HEK293T (cell line): ENCODE data around the gene MRFAP1.

Source experiments
- CTCF ChIA-PET: fragments of 350-600 bp; formaldehyde crosslinking; extraction: SDS; loops from one replicate; lab custom pipeline; 2021; ENCODE audit warnings: antibody characterized with exemption, inconsistent platforms; lab: Yijun Ruan, JAX
- POLR2A ChIA-PET: fragments of 350-600 bp; formaldehyde crosslinking; extraction: SDS; loops from one replicate; lab custom pipeline; 2020; ENCODE audit warnings: antibody characterized with exemption, inconsistent platforms; lab: Yijun Ruan, JAX
- DNase-seq: peaks from one replicate; pipeline ENCODE4 v3.0.0; 2012; ENCODE audit warnings: mixed read lengths; ENCODE audit errors: extremely low spot score
- ARNT ChIP-seq: fragments of 450-650 bp; IDR thresholded peaks from 2 replicates; pipeline ENCODE4 v1.6.1; 2017; ENCODE audit warnings: mild to moderate bottlenecking
- BHLHE40 ChIP-seq: fragments of 450-650 bp; IDR thresholded peaks from 2 replicates; pipeline ENCODE4 v1.6.1; 2016; ENCODE audit warnings: mild to moderate bottlenecking, moderate library complexity, borderline replicate concordance
- CTBP1 ChIP-seq: fragments of 450-650 bp; IDR thresholded peaks from 2 replicates; pipeline ENCODE4 v1.6.1; 2016; ENCODE audit warnings: borderline replicate concordance
- ELF4 ChIP-seq: fragments of 450-650 bp; IDR thresholded peaks from 2 replicates; pipeline ENCODE4 v1.6.1; 2017; ENCODE audit warnings: antibody characterized with exemption
- FOXA1 ChIP-seq: fragments of 450-650 bp; IDR thresholded peaks from 2 replicates; pipeline ENCODE4 v1.6.1; 2016; ENCODE audit warnings: mild to moderate bottlenecking
- FOXK2 ChIP-seq: fragments of 450-650 bp; IDR thresholded peaks from 2 replicates; pipeline ENCODE4 v1.6.1; 2016; ENCODE audit warnings: mild to moderate bottlenecking
- FOXM1 ChIP-seq: fragments of 450-650 bp; IDR thresholded peaks from 2 replicates; pipeline ENCODE4 v1.6.1; 2017; ENCODE audit warnings: mild to moderate bottlenecking, borderline replicate concordance
- HDGF ChIP-seq: fragments of 450-650 bp; IDR thresholded peaks from 2 replicates; pipeline ENCODE4 v1.6.1; 2017; ENCODE audit warnings: antibody characterized with exemption, borderline replicate concordance
- L3MBTL2 ChIP-seq: fragments of 450-650 bp; conservative IDR thresholded peaks from 2 replicates; pipeline ENCODE4 v1.6.1; 2016; ENCODE audit warnings: mild to moderate bottlenecking
- LEF1 ChIP-seq: fragments of 450-650 bp; IDR thresholded peaks from 2 replicates; pipeline ENCODE4 v1.6.1; 2017; ENCODE audit warnings: mild to moderate bottlenecking, borderline replicate concordance
- NFRKB ChIP-seq: fragments of 450-650 bp; IDR thresholded peaks from 2 replicates; pipeline ENCODE4 v1.6.1; 2016; ENCODE audit warnings: mild to moderate bottlenecking, moderate library complexity
- SP1 ChIP-seq: fragments of 450-650 bp; IDR thresholded peaks from 2 replicates; pipeline ENCODE4 v1.6.1; 2017
- SUZ12 ChIP-seq: fragments of 450-650 bp; IDR thresholded peaks from 2 replicates; pipeline ENCODE4 v1.6.1; 2016; ENCODE audit warnings: mild to moderate bottlenecking
- TARDBP ChIP-seq: fragments of 450-650 bp; IDR thresholded peaks from 2 replicates; pipeline ENCODE4 v1.6.1; 2016
- ZNF384 ChIP-seq: fragments of 450-650 bp; IDR thresholded peaks from 2 replicates; pipeline ENCODE4 v1.6.1; 2016
- TF ChIP-seq, protein P1 (sequence below): fragments of 450-650 bp; IDR thresholded peaks from 2 replicates; pipeline ENCODE4 v1.6.1; 2016

Gene MRFAP1

DNA sequence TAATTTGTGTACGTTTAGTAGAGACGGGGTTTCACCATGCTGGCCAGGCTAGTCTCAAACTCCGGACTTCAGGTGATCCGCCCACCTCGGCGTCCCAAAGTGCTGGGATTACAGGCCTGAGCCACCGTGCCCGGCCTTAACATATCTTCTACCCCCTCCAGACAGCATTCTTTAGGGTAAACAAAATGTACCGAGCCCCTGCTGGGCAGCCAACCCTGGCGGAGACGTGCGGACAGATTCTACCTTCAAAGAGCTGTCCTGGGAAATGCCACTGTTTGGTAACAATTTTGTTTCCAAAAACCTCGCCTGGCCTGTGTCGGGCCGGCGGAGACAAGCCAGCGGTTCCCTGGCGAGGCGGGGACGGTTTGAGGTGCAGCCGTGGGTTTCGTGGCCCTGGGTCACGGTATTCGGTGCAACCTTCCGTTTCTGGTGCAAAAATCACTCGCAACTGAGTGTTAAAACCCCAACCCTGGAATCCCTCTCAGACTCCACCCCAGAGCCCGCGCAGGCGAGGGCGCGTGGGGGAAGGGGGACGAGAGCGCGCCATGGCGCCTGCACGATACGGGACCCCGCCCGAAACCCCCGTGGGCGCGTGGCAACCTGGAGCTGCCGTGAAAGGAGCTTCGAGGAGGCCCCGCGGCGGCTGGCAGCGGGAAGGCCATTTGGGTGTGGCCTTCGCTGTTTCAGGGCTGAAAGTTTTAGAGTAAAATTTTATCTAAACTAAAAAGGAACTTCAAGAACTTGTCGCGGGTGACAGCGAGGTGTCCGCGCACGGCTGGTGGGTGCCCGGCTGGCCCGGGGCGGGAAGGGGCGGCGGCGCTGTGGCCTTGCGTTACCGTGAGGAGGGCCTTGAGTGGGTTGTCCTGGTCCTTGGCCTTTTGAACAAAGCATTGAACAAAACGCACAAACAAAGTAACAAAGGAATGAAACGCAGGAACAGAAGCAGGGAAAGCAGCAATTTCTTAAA lies 17.0 kb downstream of the MRFAP1 start:
- POLR2A ChIA-PET: interaction anchor here (2.4 to 2.5 kb wide), 2 partner anchors 16 to 17 kb away, joined by 10 to 11 read pairs; partner anchors contain the start of gene MRFAP1
- CTCF ChIA-PET: no interaction called here
- DNase-seq: no peak
- no peak for TF ChIP-seq FOXK2
- TF ChIP-seq HDGF: no peak
- no peak for TF ChIP-seq CTBP1
- TF ChIP-seq SP1: no peak
- TF ChIP-seq SUZ12: no peak
- TF ChIP-seq TARDBP: no peak

DNA sequence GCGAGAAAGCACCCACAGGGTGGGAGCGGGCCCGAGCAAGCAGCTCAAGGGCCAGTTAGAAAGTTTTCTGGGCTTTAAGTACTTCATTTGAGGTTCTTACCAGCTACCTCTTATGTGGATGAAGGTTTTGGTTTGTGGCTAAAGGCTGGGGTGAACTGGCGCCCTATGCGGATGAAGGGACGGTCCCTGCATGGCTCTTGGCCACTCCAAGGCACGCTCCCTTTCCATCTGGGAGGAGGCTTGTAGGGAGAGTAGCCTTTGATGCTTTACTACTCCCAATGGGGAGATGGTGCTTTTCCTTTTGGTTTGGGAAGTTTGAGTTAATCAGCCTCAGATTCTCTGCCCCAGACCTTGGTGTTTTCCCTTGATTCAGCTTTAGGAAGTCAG lies 17.7 kb downstream of the MRFAP1 start:
- TF ChIP-seq L3MBTL2 (no peak), ARNT (no peak), CTBP1 (no peak), SUZ12 (no peak), ELF4 (no peak)
- TF ChIP-seq, protein P1, sequence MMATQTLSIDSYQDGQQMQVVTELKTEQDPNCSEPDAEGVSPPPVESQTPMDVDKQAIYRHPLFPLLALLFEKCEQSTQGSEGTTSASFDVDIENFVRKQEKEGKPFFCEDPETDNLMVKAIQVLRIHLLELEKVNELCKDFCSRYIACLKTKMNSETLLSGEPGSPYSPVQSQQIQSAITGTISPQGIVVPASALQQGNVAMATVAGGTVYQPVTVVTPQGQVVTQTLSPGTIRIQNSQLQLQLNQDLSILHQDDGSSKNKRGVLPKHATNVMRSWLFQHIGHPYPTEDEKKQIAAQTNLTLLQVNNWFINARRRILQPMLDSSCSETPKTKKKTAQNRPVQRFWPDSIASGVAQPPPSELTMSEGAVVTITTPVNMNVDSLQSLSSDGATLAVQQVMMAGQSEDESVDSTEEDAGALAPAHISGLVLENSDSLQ: no peak
- ChIA-PET CTCF (no interaction called here), POLR2A (interaction anchor here (2.4 kb wide), 1 partner anchor 15 kb away, joined by 11 read pairs; a partner anchor contains a TSS)
- no peak for DNase-seq

DNA sequence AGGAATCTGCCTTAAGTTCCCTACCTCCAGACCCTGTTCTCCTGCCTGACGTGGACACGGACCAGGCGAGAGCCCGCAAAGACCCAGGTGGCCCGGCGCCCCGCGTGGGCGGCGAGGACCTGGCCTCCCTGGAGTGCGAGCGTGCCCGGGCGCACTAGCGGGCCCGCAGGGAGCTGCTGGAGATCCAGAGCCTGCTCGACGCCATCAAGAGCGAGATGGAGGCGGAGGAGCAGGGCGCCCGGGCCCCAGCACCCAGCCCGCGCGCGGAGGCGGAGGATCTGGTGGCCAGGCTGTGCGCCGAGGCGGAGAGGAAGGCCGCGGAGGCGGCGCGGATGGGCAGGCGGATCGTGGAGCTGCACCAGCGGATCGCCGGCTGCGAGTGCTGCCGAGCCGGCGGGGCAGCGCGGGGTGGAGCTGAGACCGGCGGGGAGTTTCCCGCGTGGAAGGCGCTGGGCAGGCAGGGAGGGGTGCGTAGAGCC lies 18.2 kb downstream of the MRFAP1 start:
- TF ChIP-seq ELF4: no peak
- ChIA-PET POLR2A (interaction anchor here (1.2 to 2.4 kb wide), 3 partner anchors 15 to 18 kb away, joined by 3 to 11 read pairs (median 6); partner anchors contain the start of gene MRFAP1), CTCF (interaction anchor here (0.6 to 0.8 kb wide), 2 partner anchors 16 to 42 kb away, joined by 3 to 4 read pairs; no protein-coding TSS in a partner anchor)
- no peak for DNase-seq

DNA sequence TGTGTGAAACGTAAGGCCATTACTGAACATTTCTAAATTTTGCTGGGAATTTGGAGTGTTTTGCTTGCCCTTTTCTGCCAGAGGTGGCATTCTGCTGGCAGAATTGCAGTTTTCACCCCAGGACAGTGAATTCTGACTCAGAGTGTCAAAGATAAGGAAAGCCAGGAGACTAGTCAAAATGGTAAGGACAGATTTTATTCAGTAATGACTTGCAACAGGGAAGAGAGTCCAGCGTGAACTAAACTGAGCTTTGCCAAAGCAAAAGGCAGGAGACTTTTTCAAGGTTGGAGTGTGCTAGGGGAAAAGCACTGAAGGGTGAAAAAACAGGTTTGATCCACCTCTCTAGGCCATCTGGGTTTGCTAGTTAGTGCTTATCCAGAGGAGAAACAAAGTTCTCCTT lies 19.4 kb downstream of the MRFAP1 start:
- no peak for DNase-seq
- TF ChIP-seq SP1: no peak
- no peak for TF ChIP-seq L3MBTL2
- no peak for TF ChIP-seq ZNF384
- no peak for TF ChIP-seq FOXM1
- TF ChIP-seq ELF4: no peak
- TF ChIP-seq BHLHE40: no peak
- TF ChIP-seq TARDBP: no peak
- TF ChIP-seq SUZ12: no peak
- no peak for TF ChIP-seq CTBP1
- CTCF ChIA-PET: interaction anchor here (0.6 kb wide), 1 partner anchor 808 kb away, joined by 7 read pairs; no protein-coding TSS in a partner anchor
- POLR2A ChIA-PET: interaction anchor here (0.7 to 2.4 kb wide), 4 partner anchors 10 to 19 kb away, joined by 3 to 11 read pairs (median 4); partner anchors contain the start of gene MRFAP1

DNA sequence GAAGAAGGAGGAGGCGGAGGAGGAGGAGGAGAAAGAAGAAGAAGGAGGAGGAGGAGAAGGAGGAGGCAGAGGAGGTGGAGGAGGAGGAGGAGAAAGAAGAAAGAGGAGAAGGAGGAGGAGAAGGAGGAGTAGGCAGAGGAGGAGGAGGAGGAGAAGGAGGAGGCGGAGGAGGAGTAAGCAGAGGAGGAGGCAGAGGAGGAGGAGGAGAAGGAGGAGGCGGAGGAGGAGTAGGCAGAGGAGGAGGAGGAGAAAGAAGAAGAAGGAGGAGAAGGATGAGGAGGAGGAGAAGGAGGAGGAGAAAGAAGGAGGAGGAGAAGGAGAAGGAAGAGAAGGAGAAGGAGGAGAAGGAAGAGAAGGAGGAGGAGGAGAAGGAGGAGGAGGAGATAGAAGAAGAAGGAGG lies 19.9 kb downstream of the MRFAP1 start:
- ChIA-PET CTCF (no interaction called here), POLR2A (interaction anchor here (0.7 kb wide), 1 partner anchor 11 kb away, joined by 3 read pairs; no protein-coding TSS in a partner anchor)
- TF ChIP-seq, protein P1: no peak
- TF ChIP-seq ELF4 (no peak), ZNF384 (no peak), L3MBTL2 (no peak), FOXA1 (no peak), ARNT (no peak), SP1 (no peak)
- DNase-seq: no peak

DNA sequence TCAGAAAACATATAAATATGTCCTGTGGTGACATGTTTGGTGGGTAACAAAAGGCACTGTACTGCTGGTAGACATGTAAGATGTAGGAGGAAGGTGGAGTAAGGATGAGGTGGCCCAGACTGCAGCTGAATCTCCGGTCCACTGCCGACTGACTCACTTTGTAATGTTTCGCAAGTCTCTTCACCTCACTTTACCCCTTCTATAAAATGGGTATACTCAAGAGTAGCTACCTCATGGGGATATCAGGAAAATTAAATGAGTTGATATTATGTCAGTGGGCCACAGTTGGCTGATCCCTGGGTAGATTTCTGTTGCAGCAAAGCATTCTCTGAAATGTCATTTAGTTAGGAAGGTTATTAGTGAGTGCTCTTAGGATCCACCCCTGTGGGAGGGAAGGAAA lies 22.1 kb downstream of the MRFAP1 start:
- no peak for TF ChIP-seq FOXM1
- TF ChIP-seq SP1: no peak
- TF ChIP-seq L3MBTL2: no peak
- TF ChIP-seq, protein P1: no peak
- no peak for TF ChIP-seq NFRKB
- no peak for TF ChIP-seq HDGF
- no peak for TF ChIP-seq FOXA1
- no peak for TF ChIP-seq ELF4
- TF ChIP-seq LEF1: no peak
- TF ChIP-seq BHLHE40: no peak
- no peak for TF ChIP-seq FOXK2
- no peak for TF ChIP-seq TARDBP
- no peak for TF ChIP-seq ARNT
- TF ChIP-seq CTBP1: no peak
- DNase-seq: no peak
- CTCF ChIA-PET: no interaction called here
- POLR2A ChIA-PET: interaction anchor here (0.6 to 3.3 kb wide), 4 partner anchors 11 to 310 kb away, joined by 3 to 32 read pairs (median 4); a partner anchor contains a TSS
